Right kidney (tissue), 1 donor: ENCODE measurements around the gene SRD5A2.
"Not testable (repeated sequence)": the region's sequence is repeated elsewhere in the genome, so short reads cannot be mapped to it uniquely, and the experiment has no call there.

ENCODE experiments used
- DNase-seq: peaks from one replicate; pipeline ENCODE4 v3.0.0-alpha.2; 2016

The SRD5A2 gene

DNA sequence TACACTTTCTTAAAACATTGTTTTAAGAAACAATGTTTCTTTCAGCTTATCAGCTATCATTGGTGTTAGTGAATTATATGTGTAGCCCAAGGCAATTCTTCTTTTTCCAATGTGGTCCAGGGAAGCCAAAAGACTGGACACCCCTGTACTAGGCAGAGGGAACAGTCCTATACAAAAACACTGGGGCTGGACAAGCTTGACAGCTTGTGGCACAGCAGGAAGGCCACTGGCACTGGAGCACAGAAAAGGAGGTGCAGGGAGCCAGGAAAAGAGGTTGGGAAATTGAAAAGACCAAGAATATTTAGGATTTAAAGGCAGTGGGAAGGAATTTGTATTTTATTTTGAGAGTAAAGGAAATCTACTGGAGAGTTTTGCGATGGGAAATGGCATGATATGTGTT is 47.7 kb downstream of the SRD5A2 start:
- DNase-seq = no peak

DNA sequence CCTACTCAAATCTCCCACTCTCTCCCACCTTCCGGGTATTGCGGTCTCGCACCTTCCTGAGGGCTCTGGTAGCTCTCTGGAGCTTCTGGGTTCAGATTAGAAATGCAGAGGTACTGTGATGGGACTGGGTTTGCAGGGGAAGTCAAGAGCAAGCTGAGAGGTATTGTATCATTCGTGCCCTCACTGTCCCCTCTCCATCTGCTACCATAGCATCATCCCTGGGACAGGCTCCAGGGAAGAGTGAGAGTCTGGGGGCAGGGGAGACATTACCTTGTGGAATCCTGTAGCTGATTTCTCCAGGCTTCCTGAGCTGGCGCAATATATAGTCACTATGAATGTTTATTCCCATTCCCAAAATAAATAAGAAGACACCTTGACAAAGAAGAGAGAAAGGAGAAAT is 49.6 kb downstream of the SRD5A2 start:
- no peak for DNase-seq

DNA sequence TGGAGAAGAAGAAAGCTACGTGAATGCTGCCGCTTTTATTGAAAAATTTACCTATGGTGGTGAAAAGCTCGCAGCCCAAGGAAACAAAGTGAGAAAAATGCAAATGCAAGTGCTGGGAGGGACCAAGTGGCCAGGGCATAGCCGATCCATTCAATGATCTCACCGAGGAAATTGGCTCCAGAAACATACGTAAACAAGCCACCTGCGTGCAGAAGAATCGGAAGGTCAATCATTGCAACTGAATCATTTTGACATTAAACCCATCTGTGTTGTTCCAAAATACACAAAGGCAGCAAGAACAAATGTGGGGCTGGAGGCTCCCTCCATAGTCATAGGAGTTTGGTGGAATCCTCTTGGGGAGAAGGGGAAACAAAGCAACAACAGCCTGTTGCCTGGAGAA is 51.5 kb downstream of the SRD5A2 start:
- no peak for DNase-seq

DNA sequence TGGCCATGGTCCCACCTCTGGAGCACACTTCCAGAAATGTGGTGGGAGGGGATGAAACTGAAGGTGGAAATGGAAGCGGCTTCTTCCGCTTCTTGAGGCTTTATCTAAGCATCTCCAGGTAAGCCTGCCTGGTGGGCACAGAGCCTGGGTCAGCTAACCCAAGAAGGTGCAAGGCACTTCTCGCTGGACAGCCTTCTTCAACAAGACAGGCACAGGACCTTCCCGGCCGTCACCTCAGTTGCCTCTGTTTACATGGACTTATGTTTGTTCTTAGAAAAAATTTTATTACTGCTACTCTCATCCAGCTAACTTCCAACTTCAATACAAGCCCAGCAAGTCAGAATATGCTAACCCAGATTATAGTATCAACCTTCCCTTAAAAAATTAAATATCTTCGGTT is 51.9 kb downstream of the SRD5A2 start:
- DNase-seq = no peak

DNA sequence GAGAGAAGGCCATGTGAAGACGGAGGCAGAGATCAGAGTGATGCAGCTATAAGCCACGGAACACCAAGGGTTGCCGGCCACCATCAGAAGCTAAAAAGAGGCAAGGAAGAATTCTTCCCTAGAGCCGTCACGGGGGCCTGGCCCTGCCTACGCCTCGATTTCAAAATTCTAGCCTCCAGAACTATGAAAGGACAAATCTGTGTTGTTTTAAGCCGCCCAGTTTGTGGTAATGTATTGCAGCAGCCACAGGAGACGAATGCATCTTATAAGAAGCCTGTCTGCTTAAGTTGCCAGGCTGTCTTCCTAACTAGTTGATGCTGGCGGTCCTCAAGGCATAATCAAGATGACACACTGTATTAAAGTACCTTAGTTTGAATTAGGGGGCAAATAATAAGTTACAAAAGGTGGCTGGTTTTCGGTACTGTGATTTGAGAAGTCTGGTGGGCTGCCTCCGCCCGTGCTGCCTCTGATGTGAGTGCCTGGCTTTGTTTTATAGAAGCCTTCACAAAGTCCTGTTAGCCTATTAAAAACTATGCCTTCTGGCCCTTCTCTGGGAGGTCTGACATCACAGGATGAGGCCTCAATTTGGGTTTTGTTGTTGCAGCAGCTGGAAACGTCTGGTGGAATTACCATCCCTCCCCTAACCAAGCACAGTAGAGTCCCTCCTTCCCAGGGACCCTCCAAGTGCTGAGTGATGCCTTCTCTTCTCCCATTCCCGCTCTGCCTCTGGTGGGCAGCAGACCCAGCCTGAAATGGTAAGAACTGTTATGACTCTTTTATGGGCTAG is 53.6 kb downstream of the SRD5A2 start:
- DNase-seq = peak; percentile 21

DNA sequence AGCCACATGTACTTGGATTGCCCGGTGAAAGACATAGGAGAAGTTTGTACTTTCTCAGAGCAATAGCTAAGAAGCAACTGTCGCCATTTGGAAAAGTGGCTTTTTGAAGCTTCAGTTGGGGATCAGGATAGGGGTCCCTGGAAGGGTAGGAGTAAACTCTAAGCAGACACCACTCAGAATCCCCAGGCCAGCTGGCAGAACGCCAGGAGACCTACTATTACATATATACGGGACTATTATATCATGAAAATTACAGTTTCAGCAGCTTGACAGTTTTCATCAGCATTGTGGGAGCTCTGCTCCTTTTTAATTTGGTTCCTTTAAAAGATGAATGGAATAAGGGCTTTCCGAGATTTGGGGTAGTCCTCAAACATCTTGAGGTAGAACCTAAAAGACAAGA is 54.9 kb downstream of the SRD5A2 start:
- no peak for DNase-seq

DNA sequence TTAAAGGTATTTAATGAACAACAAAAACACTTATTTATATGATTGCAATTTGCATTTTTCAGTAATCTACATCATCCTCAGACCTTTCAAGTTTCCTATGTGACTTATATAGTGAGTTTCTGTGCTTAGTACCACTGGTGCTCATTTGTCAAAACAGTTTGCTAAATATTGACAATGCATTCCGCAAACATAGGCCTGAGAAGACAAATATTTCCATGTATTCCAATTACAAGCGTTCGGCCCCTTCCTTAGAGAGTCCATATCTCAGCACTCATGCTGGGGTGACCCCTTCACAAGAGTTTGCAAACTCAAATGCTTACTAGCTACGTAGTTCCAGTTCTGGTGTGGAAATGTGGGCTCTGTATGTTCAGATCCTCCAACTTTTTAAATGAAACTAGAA is 56.1 kb downstream of the SRD5A2 start:
- DNase-seq = no peak

DNA sequence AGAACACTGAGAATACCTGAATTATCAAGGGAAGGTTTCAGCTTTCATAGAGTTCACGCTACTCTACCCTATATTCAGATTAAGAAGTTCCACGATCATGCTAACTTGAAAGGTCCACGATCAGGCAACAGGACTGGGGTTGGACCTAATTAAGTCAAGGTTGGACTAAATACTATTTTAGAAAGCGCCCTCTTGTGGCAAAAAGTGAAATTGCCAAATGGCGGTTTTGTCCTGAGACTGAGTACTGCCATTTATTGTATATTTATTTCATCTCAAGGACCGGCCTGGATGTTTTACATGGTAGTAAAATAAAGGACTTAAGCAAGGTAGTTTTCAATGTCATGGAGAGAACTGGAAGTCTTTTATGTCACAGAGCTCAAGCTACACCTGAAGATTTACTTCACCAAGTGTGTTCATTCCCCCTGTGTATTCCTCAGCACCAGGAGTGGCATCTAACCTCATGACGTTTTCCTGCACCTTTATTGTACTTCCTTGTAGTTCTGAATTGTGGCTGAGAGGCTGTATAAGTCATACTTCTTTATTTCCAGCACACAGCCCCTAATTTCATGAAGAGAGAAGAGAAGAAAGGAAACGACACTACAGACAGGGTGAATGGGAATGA is 56.8 kb downstream of the SRD5A2 start:
- peak; percentile 27 for DNase-seq

DNA sequence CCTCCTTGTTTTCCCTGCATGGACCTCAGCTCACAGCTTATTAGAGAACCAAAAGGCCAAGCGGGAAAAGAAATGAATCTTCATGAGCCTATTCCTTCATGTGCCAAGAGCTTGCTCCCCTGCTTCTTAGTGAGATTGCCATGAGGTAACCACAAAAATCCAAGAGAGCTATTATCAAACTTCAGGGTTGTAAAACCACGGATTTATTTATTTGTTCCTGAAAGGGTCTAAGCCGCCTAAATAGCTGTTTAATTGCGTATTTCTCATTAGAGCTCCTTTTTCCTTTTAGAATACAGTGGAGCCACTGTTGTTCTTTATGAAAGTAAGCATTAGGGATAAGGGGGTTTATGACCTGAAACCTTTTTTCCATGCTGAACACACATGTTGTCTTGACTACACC is 58.0 kb downstream of the SRD5A2 start:
- DNase-seq = no peak

DNA sequence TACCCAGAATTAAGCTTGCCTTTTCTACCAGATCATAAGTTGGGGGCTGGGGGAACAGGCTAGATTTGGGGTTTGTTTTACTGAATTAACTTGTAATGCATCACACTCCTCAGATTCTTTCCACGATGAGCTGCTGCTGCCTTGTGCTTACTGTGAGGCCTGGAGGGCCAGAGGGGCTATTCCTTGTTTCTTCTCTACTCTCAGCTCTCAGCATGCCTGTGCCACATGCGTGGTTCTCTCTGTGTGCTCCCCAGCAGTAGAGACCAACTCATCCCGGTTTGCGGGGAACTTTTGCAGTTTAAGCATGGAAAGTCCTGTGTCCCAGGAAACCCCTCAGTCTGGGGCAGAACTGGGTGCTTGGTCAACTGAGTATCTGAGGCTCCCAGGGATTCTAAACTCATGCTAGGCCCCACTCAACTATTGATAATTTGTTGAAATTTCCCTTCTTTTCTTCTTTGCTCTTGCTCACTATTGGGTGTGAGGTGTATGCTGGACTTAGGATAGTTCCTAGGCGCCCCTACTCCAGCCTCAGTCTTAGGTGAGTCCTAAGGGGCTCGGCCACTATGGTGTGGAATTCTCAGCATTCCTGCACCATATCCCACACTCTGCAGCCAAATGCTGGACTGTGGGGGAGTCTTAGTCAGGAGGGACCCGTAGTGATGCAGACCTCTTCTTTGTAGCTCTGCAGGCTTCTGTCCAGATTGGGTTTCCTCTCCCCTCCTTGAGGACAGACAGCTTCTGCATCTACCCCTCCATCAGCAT is 63.1 kb downstream of the SRD5A2 start:
- no peak for DNase-seq

DNA sequence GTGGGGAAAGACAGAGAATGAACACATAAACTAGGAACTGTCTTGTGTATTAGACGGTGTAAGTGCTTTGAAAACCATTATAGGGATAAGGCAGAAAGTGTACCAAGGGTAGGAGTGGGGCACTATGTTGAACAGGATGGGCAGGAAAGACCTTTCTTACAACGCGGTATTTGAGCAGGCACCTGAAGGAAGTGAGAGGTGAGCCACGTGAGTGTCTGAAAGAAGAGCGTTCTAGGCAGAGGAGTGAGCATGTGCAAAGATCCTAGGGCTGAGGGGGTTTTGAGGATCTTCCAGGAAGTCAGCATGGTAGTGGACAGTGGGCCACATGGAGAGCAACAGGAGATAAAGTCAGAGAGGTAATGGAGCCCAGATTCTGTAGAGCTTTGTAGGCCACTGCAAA is 65.2 kb downstream of the SRD5A2 start:
- no peak for DNase-seq

DNA sequence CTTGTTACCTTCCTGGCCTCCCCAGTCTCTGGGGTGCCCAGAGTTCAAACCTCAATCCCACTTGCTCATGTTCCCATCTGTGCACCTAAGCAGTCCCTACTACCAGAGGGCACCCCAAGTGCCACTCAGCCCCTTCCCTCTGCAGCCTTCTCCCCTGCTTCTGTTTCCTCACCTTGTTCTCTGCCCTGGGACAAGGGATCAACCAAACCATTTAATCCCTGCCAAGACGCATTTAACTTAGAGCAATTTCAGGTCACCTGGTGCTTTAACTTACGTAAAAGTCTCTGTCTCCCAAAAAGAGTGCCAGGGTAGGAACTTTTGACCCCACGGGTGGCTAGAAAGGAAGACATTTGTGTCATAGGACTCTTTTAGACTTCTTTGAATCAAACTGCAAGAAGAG is 67.2 kb downstream of the SRD5A2 start:
- no peak for DNase-seq

DNA sequence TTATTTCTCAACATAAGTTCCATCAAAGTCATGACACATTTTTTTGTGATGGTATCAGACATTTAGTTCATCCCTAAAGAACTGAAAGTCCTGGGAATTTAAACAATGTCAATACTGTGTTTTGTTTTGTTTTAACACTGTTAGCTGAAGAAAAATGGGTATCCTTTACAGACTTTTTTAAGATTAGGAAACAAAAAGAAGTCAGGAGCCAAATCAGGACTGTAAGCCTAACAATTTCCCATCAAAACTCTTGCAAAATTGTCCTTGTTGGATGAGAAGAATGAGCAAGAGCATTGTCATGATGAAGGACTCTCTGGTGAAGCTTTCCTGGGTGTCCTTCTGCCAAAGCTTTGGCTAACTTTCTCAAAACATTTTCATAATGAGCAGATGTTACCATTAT is 69.4 kb downstream of the SRD5A2 start:
- no peak for DNase-seq

DNA sequence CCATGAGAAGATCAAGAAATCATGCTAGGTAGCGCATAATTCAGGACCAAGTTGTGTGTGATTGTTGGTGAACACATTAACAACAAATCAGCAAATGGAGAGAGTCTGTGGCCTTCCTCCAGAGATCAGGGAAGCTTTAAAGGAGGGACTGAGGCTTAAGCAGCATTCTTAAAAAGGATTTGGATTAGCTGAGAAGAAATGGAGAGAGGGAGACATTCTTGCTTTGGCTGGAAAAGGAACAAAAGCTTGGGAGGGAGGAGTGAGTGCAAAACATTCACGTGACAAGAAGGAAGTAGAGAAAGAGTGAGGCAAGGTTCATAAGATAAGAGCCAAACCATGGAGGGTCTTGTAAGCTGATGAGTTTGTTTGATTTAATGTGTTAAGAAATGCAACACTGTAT is 75.6 kb downstream of the SRD5A2 start:
- DNase-seq = no peak

DNA sequence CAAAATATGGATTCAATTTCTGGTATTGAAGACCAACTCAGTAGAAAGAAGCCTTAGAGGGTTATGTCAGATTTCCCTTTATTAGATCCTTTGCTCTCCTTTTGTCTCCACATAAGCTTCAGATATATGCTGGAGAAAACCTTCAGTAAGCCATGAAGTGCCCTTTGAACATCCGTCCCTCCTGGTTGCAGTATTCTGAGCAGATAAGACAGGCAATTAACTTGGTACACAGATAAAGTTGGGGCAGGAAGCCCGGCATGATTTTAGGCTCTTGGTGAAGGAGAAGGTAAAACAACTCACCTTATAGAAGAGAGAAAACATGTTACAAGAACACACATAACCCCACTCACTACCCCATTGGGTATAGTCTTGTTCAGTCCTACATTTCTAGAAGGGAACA is 76.4 kb downstream of the SRD5A2 start:
- no peak for DNase-seq

DNA sequence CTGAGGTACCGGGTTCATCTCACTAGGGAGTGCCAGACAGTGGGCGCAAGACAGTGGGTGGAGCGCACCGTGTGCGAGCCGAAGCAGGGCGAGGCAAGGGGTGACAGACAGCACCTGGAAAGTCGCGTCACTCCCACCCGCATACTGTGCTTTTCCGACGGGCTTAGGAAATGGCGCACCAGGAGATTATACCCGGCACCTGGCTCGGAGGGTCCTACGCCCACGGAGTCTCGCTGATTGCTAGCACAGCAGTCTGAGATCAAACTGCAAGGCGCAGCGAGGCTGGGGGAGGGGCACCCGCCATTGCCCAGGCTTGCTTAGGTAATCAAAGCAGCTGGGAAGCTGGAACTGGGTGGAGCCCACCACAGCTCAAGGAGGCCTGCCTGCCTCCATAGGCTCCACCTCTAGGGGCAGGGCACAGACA is 84.3 kb downstream of the SRD5A2 start:
- not testable (repeated sequence) for DNase-seq

DNA sequence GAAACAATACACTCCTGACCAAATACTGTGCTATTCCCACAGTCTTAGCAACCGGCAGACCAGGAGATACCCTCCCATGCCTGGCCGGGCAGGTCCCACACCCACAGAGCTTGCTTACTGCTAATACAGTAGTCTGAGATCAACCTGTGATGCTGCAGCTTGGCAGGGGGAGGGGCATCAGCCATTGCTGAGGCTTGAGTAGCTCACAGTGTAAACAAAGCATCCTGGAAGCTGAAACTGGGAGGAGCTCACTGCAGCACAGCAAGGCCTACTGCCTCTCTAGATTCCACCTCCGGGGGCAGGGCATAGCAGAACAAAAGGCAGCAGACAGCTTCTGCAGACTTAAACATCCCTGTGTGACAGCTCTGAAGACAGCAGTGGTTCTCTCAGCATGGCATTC is 91.4 kb downstream of the SRD5A2 start:
- DNase-seq = not testable (repeated sequence)

DNA sequence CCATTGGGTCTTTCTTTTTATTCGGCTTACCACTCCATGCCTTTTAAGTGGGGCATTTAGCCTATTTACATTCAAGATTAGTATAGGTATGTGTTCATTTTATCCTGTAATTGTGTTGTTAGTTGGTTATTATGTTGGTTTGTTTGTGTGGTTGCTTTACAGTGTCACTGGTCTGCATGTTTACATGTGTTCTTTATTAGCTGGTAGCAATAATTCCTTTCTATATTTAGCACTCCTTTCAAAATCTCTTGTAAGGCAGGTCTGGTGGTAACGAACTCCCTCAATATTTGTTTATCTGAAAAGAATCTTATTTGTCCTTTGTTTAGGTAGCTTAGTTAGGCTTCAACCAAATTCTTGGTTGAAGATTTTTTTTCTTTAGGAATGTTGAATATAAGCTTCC is 97.5 kb downstream of the SRD5A2 start:
- DNase-seq = no peak

DNA sequence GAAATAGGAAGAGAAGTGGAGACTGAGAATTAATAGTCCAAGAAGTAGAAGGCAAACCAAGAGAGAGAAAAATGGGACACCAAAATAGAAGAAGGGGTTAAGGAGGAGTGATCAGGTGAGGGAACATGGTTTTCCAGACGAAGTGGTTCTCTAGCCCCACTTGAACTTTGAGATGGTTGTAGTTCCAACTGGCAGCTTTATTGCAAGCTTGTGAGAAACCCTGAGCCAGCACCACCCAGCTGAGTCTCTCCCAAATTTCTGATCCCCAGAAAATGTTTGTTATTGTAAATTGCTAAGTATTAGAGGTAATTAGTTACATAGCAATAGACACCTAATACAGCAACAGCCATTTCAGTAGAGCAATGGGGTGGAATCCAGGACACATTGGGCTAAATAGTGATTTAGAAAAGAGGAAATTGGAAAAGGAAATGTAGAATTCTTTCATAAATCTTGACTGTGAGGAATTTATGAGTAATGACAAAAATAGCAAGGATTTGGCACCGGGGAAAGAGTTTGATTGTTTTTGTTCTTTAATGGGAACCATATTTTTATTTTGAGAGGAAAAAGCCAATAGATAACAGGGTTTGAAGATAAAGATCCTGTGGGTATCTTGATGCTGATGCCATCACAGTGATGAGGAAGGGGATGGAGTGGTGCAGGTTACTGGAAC is 104.1 kb downstream of the SRD5A2 start:
- no peak for DNase-seq

DNA sequence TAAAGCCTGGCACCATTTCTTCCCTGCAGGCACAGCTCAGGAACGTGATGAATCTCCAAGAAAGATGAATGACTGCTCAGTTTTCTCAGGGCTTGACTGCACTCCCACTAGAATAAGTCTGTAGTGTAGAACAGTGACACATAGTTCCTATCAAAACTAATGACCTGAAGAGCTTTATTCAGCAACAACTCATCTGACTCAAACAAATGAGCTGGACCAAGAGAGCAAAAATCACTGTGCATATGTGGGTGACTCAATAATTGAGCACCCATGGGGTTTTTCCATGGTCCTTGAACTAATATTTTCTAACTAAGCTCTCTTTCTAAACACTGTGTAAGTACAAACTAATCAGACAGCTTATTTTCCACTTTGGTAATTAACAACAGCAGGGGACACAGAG is 105.0 kb downstream of the SRD5A2 start:
- no peak for DNase-seq

DNA sequence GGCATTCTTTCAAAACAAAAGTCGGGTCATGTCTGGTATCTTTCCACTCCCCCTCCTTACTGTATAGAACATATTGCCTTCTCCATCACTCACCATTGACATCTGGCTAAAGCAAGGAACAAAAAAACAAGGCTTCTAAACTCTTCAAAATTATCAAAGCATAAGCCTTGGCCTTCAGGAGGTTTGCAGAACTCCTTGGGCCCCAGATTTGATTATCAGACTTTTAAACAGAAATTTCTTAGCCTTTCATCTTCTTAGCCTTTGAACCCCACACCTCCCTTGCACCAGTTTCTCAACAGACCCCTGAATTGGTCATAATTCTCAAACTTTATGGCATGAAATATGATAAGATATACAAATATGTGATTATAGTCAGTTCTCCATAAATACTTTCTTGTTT is 106.4 kb downstream of the SRD5A2 start:
- DNase-seq = no peak
